HG03103 (cell line): ENCODE results near the gene TSPEAR.
"Not testable (repeated sequence)": the region's sequence is repeated elsewhere in the genome, so short reads cannot be mapped to it uniquely, and the experiment has no call there.

Experiments
- ATAC-seq: cut with Tn5 transposase; IDR thresholded peaks from one replicate; pipeline ENCODE4 v1.9.1; 2021; ENCODE audit warnings: low read depth; ENCODE audit not compliant: unreplicated experiment

The TSPEAR gene

GRCh38 chr21:44614961-44615391 lies 96.4 kb downstream of the TSPEAR start:
- ATAC-seq = no peak

DNA sequence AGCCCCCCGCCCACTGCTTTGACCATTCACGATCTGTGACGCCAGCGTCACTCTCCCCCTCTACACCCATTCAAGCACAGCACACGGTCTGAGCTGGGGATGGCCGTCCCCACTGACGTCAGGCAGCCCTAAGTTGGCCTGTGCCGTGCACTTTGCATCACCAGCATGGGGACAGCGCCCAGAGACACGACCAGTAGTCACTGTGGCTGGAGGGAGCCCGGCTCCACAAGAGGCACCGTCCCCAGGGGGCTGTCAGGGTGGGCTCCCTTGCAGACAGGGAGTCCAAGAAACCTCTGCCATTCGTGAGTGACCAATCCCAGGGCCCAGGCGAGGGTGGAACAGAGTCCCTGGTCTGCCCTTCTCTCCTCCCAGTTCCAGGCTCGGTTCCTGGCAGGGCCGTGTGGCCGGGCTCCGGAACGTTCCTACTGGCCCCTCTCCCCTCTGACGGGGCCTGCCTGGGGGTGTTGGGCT lies 97.2 kb downstream of the TSPEAR start:
- ATAC-seq = no peak

DNA sequence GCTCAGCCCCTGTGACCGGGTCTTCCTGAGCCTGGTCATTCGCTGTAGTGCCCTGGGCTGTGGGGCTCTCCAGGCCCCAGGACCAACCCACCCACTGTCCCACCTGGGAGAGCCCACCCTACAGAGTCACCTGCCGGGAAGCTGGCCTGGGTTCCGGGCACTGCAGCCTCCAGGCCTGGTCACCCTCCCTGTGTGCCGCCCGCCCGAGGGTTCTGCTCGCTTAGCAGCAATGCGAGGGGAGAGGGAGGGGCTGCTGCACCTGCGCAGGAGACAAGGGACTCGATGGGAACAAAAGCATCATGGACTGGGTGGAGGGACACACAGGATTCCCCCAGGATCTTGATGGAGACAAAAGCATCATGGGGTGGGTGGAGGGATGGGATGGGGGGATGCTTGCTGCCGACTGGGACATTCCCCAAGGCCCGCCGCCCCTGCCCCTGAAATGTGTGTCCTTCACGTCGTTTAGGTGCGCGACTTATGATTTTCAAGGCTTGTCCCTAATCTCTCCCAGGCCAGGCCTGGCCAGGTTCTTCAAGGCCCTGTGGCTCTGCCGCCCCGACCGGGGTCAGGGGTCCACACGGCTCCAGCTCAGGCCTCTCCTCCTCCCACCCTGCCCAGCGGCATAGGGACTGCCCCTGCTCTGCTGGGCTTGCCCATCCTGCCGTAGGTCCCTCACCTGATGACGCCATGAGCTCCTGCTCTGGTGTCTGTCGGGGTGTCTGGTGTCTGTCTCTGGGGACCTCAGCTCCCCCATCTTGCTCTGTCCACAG lies 97.8 kb downstream of the TSPEAR start:
- ATAC-seq = no peak

DNA sequence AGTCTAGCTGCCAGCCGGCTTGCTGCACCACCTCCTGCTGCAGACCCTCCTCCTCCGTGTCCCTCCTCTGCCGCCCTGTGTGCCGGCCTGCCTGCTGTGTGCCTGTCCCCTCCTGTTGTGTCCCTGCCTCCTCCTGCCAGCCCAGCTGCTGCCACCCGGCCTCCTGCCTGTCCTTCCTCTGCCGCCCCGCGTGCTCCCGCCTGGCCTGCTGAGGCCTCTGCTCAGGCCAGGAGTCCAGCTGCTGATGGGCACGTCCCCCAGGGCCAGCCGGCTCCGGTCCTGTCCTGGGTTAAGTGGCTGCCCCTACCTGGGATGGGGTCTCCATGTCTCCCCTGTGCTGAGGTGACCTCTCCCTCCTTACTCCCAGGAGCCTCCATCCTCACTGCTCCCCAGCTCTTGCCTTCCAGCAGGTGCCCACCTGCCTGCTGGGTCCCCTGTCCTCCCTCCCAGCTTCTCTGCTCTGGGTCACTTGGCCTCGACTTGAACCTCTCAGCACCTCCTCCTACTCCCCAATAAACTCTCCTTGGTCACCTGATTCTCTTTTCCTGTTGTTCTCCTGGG lies 98.6 kb downstream of the TSPEAR start:
- ATAC-seq = no peak

DNA sequence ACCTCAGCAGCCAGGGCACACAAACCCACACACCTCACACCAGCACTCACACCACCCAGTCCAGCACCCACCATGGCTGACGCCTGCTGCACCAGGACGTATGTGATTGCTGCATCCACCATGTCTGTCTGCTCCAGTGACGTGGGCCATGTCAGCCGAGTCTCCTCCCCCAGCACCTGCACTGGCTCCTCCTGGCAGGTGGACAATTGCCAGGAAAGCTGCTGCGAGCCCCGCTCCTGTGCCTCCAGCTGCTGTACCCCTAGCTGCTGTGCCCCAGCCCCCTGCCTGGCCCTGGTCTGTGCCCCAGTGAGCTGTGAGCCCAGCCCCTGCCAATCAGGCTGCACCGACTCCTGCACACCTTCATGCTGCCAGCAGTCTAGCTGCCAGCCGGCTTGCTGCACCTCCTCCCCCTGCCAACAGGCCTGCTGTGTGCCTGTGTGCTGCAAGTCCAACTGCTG lies 99.3 kb downstream of the TSPEAR start, which contains the start of gene KRTAP10-8:
Gene KRTAP10-8 (plus strand): TSS at position 51 of the 458 bp plus-strand sequence. CDS start 22 bp downstream, at position 73.
- no peak for ATAC-seq

DNA sequence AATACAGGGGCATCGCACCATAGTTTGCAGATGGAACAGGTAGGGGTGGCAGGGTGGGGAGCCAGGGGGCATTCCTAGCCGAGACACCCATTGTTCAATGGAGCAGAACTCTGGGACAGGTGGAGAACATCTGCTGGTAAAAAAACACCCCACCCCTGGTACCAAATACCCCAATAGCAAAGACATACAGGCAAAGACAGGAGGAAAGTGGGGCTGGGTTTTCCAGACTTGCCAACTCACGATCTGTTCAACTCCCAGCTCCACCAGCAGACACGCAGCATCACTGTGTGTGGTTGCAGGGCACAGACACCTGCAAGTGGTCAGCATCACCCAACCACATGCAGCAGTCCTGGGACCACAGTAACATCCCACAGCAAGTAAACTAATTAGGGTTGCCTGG lies 99.8 kb downstream of the TSPEAR start:
- no peak for ATAC-seq

DNA sequence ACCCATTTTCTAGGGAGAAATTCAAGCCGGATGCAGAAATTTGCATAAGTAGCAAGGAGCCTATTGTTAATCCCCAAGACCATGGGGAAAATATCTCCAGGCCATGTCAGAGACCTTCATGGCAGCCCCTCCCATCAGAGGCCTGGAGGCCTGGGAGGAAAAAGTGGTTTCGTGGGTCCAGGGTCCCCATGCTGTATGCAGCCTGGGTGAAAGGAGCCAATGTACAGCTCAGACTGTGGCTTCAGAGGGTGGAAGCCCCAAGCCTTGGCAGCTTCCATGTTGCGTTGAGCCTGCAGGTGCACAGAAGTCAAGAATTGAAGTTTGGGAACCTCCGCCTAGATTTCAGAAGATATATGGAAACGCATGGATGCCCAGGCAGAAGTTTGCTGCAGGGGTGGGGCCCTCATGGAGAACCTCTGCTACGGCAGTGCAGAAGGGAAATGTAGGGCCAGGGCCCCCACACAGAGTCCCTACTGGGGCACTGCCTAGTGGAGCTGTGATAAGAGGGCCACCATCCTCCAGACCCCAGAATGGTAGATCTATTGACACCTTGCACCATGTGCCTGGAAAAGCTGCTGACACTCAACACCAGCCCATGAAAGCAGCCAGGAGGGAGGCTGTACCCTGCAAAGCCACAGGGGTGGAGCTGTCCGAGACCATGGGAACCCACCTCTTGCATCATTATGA lies 101.1 kb downstream of the TSPEAR start:
- ATAC-seq = not testable (repeated sequence)

DNA sequence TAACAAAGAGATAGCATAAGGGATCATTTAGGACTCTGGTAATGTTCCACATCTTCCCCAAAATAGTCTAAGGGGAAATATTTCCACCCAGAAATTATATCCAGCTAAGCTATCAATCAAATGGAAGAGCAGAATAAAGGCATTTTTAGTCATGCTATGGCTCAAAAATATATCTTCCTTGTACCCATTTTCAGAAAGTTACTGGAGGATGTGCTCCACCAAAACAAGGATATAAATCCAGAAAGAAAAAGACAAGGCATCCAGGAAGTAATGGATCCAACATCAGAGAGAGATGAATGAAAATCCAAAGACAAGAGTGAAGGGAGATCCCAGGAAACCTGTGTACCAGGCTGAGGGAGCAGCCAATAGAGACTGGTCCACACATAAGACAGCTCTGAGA lies 102.2 kb downstream of the TSPEAR start:
- no peak for ATAC-seq

- ATAC-seq = no peak
Observed at GRCh38 chr21:44606495-44606894, 104.9 kb downstream of the TSPEAR start.

DNA sequence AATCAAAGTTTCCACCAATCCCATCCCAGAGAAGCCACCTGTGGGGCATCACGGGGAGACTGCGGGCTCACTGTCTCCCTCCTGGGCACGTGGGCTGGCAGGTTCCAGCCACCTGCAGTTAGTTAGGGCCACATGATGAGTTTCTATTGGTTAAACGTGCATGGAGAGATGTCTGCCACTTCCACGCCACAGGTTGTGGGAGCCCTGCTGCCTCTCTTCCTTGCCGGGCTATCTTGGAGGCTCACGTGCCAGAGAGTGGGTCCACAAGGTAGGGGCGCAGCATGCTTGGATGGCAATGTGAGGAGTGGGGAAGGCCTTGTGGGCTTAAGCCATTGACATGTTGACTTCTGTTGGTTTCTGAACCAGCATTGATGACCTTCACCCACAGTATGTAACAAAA lies 107.5 kb downstream of the TSPEAR start:
- no peak for ATAC-seq

DNA sequence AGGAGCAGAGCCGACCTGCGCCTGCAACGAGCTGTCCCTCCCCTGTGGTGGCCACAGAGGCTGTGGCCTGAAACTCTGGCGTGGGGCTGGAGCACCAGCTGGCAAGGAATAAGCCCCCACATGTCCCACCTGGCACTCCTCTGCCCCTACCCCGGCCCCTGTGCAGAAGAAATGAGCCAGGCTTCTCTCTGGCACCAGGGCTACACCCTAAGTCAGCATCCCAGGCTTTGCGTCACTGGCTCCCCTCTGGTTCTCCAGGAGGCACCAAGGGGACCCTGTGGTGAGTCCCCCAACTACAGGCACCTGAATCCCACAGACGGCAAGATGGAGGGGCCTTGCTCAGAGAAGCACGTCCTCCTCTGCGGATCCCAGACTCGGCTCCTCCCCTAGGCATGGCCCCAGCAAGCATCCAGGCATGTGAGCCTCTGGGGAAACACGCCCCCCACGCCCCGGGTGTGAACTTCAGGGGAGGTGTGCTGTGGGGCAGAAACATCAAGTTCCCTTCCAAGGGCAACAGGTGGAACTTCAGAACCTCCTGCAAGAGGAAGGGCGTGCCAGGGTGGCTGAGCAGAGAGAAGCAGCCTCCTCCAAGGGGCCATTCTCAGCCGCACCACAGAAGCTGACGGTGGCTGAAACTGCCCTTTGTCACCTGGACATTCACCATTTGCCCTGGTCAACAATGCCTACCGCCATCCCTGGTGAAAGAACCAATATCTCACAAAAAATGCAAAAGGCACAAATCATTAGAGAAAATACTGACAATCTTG lies 108.1 kb downstream of the TSPEAR start:
- ATAC-seq = no peak

GRCh38 chr21:44602463-44602850 lies 108.9 kb downstream of the TSPEAR start:
- ATAC-seq = no peak

DNA sequence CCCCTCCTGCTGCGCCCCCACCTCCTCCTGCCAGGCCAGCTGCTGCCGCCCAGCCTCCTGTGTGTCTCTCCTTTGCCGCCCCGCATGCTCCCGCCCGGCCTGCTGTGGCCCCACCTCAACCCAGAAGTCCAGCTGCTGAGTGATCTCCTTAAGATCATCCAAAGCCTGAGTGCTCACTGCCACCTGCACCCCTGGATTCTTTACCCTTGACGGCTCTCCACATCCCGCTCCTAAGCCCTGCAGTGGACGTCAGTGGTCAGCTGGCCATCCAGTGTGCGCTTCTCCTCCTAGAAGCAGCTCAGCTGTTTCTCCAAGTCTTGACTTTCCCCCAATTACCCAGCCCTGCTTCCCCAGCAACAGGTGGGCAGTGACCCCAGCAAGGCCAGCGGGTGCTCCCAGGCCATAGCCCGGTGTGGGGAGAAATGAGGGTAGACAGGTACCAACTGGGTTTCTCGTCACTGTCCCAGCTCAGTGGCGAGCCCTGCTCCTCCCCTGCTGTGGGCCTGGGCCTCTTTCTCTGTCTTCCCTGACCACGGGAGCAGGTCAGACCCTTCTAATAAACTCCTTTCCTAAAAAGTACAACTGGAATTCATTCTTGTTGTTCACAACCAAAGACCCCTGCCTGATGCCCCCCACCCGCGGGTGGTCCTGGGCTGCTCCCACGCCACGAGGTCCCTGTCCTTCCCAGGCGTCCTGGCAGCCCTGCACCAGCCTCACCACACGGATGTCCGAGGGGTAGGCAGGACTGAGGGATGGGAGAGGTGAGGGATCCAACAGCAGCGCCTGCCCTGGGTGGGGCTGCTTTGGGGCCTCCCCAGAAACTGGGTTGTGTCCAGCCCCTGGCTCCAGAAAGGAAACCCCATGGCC lies 109.5 kb downstream of the TSPEAR start:
- ATAC-seq = no peak

DNA sequence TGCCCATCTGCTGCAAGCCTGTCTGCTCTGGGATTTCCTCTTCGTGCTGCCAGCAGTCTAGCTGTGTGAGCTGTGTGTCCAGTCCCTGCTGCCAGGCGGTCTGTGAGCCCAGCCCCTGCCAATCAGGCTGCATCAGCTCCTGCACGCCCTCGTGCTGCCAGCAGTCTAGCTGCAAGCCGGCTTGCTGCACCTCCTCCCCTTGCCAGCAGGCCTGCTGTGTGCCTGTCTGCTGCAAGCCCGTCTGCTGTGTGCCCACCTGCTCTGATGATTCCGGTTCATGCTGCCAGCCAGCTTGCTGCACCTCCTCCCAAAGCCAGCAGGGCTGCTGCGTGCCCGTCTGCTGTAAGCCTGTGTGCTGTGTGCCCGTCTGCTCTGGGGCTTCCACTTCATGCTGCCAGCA lies 110.3 kb downstream of the TSPEAR start:
- ATAC-seq = not testable (repeated sequence)

DNA sequence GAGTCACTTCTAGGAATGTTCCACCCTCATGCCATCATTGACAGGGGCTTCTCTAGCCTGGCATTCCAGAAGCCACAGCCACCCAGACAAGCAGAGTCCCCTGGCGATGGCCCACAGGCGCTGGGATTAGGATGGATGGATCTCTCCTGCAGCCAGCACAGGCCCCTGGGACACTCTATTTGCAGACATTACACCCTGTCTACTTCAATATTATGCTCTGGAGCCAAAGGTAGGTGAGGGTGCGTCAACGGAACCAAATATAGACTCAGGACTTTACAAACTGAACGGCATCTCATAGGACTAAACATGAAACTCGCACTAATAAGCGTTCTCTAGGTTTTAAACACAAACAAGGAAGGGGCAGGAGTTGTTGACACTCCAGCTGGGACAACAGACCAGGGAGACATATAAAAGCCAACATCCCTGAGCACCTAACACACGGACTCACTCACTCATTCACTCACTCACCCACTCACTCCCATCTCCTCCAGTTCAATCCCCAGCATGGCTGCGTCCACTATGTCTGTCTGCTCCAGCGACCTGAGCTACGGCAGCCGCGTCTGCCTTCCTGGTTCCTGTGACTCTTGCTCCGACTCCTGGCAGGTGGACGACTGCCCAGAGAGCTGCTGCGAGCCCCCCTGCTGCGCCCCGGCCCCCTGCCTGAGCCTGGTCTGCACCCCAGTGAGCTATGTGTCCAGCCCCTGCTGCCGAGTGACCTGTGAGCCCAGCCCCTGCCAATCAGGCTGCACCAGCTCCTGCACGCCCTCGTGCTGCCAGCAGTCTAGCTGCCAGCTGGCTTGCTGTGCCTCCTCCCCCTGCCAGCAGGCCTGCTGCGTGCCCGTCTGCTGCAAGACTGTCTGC lies 111.0 kb downstream of the TSPEAR start, which contains the start of gene KRTAP10-7:
Gene KRTAP10-7 (plus strand): TSS at position 480 of the 861 bp plus-strand sequence. CDS start 25 bp downstream, at position 505.
- ATAC-seq = not testable (repeated sequence)

GRCh38 chr21:44599264-44600029 lies 111.9 kb downstream of the TSPEAR start:
- no peak for ATAC-seq

- ATAC-seq = no peak
Observed at GRCh38 chr21:44598061-44598460, 113.3 kb downstream of the TSPEAR start.
